IMR-90 (cell line): Measurements from ENCODE around the gene VAT1L. TPM values are rescaled to one million over a fixed set of nuclear protein-coding genes. Genes with fewer than 3 reads are reported as not detected.

ENCODE experiments used
- ATAC-seq: fragments of 200-7000 bp; cut with Tn5 transposase; 2 replicates; pipeline ENCODE4 v1.9.1; 2020; ENCODE audit warnings: low read depth, mild to moderate bottlenecking, moderate library complexity
- BruUV-seq: library from RNA; stranded (reverse); fragments of 400-500 nt; replicated peaks from 2 replicates; lab custom pipeline; 2021; lab: Mats Ljungman, UMichigan
- CTCF ChIA-PET: fragments of 300-600 bp; formaldehyde crosslinking; extraction: SDS; loops from one replicate; lab custom pipeline; 2021; ENCODE audit warnings: antibody characterized with exemption; lab: Yijun Ruan, JAX
- POLR2A ChIA-PET: fragments of 300-600 bp; sonication (Branson Sonifier 250); formaldehyde crosslinking; loops from one replicate; lab custom pipeline; 2022; ENCODE audit warnings: antibody characterized with exemption; ENCODE audit not compliant: unreplicated experiment; lab: Charles Lee
- DNase-seq: peaks from one replicate; pipeline ENCODE4 v3.0.0; 2013
- H2AFZ ChIP-seq: replicated peaks from 2 replicates; pipeline ENCODE3; 2013; ENCODE audit warnings: low read length, mild to moderate bottlenecking; ENCODE audit not compliant: poor library complexity
- H2AK5ac ChIP-seq: 2 replicates; pipeline ENCODE4 v1.6.1; 2013; ENCODE audit warnings: low read depth, low read length, inconsistent platforms
- H2AK9ac ChIP-seq: replicated peaks from 2 replicates; pipeline ENCODE3; 2013; ENCODE audit warnings: mild to moderate bottlenecking, low read depth, low read length, moderate library complexity; ENCODE audit not compliant: poor library complexity
- H2BK120ac ChIP-seq: 2 replicates; pipeline ENCODE4 v1.6.1; 2013; ENCODE audit warnings: low read depth, low read length, inconsistent platforms
- H2BK15ac ChIP-seq: 3 replicates; pipeline ENCODE4 v1.6.1; 2013; ENCODE audit warnings: low read depth, low read length, inconsistent platforms
- H2BK20ac ChIP-seq: 2 replicates; pipeline ENCODE4 v1.6.1; 2013; ENCODE audit warnings: low read depth, mild to moderate bottlenecking, inconsistent platforms, low read length, moderate library complexity
- H2BK5ac ChIP-seq: 2 replicates; pipeline ENCODE4 v1.6.1; 2013; ENCODE audit warnings: mild to moderate bottlenecking, low read depth, low read length, inconsistent platforms; ENCODE audit not compliant: poor library complexity, severe bottlenecking
- H3K14ac ChIP-seq: replicated peaks from 2 replicates; pipeline ENCODE4 v1.6.1; 2013; ENCODE audit warnings: low read depth, low read length, inconsistent platforms
- H3K18ac ChIP-seq: 2 replicates; pipeline ENCODE4 v1.6.1; 2013; ENCODE audit warnings: low read depth, low read length, control low read depth
- H3K23ac ChIP-seq: 2 replicates; pipeline ENCODE4 v1.6.1; 2013; ENCODE audit warnings: low read depth, low read length, inconsistent platforms
- H3K27ac ChIP-seq: 2 replicates; pipeline ENCODE4 v1.5.1; 2013; ENCODE audit warnings: mild to moderate bottlenecking, control low read depth, low read length; ENCODE audit not compliant: insufficient read depth
- H3K27me3 ChIP-seq: 2 replicates; pipeline ENCODE4 v1.6.1; 2013; ENCODE audit warnings: low read length; ENCODE audit not compliant: control insufficient read depth, insufficient read depth
- H3K36me3 ChIP-seq: 2 replicates; pipeline ENCODE4 v1.6.1; 2013; ENCODE audit warnings: low read length, mixed read lengths; ENCODE audit not compliant: control insufficient read depth, insufficient read depth
- H3K4ac ChIP-seq: 2 replicates; pipeline ENCODE4 v1.6.1; 2013; ENCODE audit warnings: low read depth, low read length, inconsistent platforms
- H3K4me1 ChIP-seq: 2 replicates; pipeline ENCODE4 v1.6.1; 2013; ENCODE audit warnings: low read length, mixed read lengths; ENCODE audit not compliant: control insufficient read depth, insufficient read depth
- H3K4me2 ChIP-seq: 2 replicates; pipeline ENCODE4 v1.6.1; 2013; ENCODE audit warnings: low read depth, mild to moderate bottlenecking, control low read depth, low read length, moderate library complexity
- H3K4me3 ChIP-seq: 2 replicates; pipeline ENCODE4 v1.5.1; 2013; ENCODE audit warnings: low read depth, mild to moderate bottlenecking, control low read depth, low read length, moderate library complexity; ENCODE audit not compliant: insufficient read depth
- H3K56ac ChIP-seq: 2 replicates; pipeline ENCODE4 v1.6.1; 2013; ENCODE audit warnings: low read length, inconsistent platforms; ENCODE audit not compliant: insufficient read depth; ENCODE audit errors: extremely low read depth
- H3K79me1 ChIP-seq, 2 experiments: 2 replicates each; pipeline ENCODE4 v1.6.1; 2013; ENCODE audit warnings: low read length in 2 of 2, inconsistent platforms in 1 of 2, low read depth in 1 of 2
- H3K9ac ChIP-seq: 2 replicates; pipeline ENCODE4 v1.6.1; 2013; ENCODE audit warnings: low read depth, low read length, control low read depth
- H3K9me1 ChIP-seq: 2 replicates; pipeline ENCODE4 v1.6.1; 2013; ENCODE audit warnings: low read length, inconsistent platforms; ENCODE audit not compliant: insufficient read depth
- H3K9me3 ChIP-seq: 2 replicates; pipeline ENCODE4 v1.6.1; 2013; ENCODE audit warnings: low read length; ENCODE audit not compliant: control insufficient read depth, insufficient read depth
- H4K20me1 ChIP-seq: 2 replicates; pipeline ENCODE4 v1.6.1; 2013; ENCODE audit warnings: low read length, inconsistent platforms; ENCODE audit not compliant: insufficient read depth
- H4K5ac ChIP-seq: 2 replicates; pipeline ENCODE4 v1.6.1; 2013; ENCODE audit warnings: mild to moderate bottlenecking, low read depth, low read length, control low read depth
- H4K8ac ChIP-seq, 2 experiments: 2 replicates each; pipeline ENCODE4 v1.6.1; 2013; ENCODE audit warnings: low read depth in 2 of 2, low read length in 2 of 2, control low read depth in 1 of 2, inconsistent platforms in 1 of 2
- H4K91ac ChIP-seq: 2 replicates; pipeline ENCODE4 v1.6.1; 2013; ENCODE audit warnings: low read depth, low read length, inconsistent platforms; ENCODE audit not compliant: insufficient read depth
- MXI1 ChIP-seq: IDR thresholded peaks from 2 replicates; pipeline ENCODE4 v1.6.1; 2012; ENCODE audit warnings: low read depth, mild to moderate bottlenecking, low read length, moderate library complexity, borderline replicate concordance
- WGBS, 2 experiments: methylation state at CpG; one replicate each; pipeline versions ENCODE4 v1.1.5 to v1.1.7; 2013; ENCODE audit warnings: missing lambda C conversion rate in 2 of 2; ENCODE audit not compliant: insufficient read length in 1 of 2; ENCODE audit errors: extremely low coverage in 2 of 2; 5-methylcytosine and 5-hydroxymethylcytosine counted together
- dilution Hi-C: fragments of 300-500 bp; cut with HindIII; formaldehyde crosslinking; loops from one replicate; pipeline ENCODE4 v1.14.3; 2018; ENCODE audit warnings: low sequenced_read_pairs; ENCODE audit not compliant: unreplicated experiment
- in situ Hi-C: fragments of 300-500 bp; cut with MboI; formaldehyde crosslinking; loops from 3 replicates; pipeline ENCODE4 v1.14.3; 2019; ENCODE audit warnings: low sequenced_read_pairs, inconsistent platforms, mixed read lengths
- intact Hi-C: fragments of 100-400 bp; cut with micrococcal nuclease; formaldehyde crosslinking; loops from 2 replicates; pipeline ENCODE4 v1.10.0; 2022
- polyA plus RNA-seq, 3 experiments: library from polyadenylated mRNA; depleted of rRNA; stranded (reverse); fragments of >200 nt; gene quantifications; 2 replicates each; pipeline ENCODE4 v1.2.3, GENCODE V29; 2012; ENCODE audit warnings: low replicate concordance in 1 of 3
- total RNA-seq: library from RNA; depleted of rRNA; stranded (reverse); fragments of >200 nt; gene quantifications from 2 replicates; pipeline ENCODE4 v1.2.3, GENCODE V29; 2012

Gene VAT1L
- total and polyA plus RNA-seq, 2 of the 4 experiments (the other 2 are of a cell fraction), result 15.4 to 18.5 TPM

DNA sequence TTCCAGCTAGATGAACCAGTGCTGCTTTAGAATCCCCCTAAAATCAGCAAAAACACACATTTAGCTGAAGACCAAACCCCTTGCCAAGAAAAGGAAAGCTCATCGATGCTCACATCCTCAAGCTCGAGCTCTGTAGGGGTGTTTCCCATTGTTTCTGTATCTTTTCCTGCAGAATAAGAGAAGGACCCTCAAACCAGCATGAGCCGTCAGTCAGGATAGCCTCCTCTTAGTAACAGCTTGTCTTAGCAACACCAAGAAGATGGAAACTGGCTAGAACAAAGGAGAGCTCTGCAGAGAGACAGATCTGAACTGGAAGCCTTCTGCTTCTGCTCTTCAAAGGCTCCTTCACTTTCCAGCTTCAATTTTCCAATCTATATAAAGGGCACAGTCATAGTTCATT lies 32.0 kb downstream of the VAT1L start:
- Histone ChIP-seq H3K27ac (no peak overlapping the region), H2AFZ (no peak overlapping the region), H3K4ac (no peak overlapping the region), H3K23ac (no peak overlapping the region), H4K20me1 (no peaks in the 10 kb centered on the region), H3K56ac (no peak overlapping the region), H3K36me3 (peaks cover 5% of the 10 kb centered on the region), H3K27me3 (no peaks in the 10 kb centered on the region), H3K9me3 (no peaks in the 10 kb centered on the region), H2AK9ac (no peak overlapping the region), H2AK5ac (no peak overlapping the region), H2BK5ac (no peak overlapping the region), H3K4me2 (no peak overlapping the region), H3K79me1 (no peaks in the 10 kb centered on the region), H3K14ac (no peak overlapping the region), H2BK120ac (no peak overlapping the region), H3K18ac (no peak overlapping the region), H4K91ac (no peak overlapping the region), H2BK20ac (no peak overlapping the region), H3K9me1 (peaks cover 3% of the 10 kb centered on the region; the same call in 1 of the 2 replicates), H3K4me3 (no peak overlapping the region), H3K9ac (no peak overlapping the region), H2BK15ac (no peak overlapping the region), H4K5ac (no peak overlapping the region), H4K8ac (no peak overlapping the region), H3K4me1 (no peaks in the 10 kb centered on the region; the same call in 1 of the 2 replicates)
- POLR2A ChIA-PET, result no interaction called here
- no peak for TF ChIP-seq MXI1
- no CpG with 5 or more reads among the region's 3 CpGs for WGBS, 2 experiments
- ATAC-seq (no peak), DNase-seq (no peak)
- dilution Hi-C loops (no loop called here), in situ Hi-C loops (no loop called here), intact Hi-C loops (no loop called here)
- no TSS peak for BruUV-seq
- CTCF ChIA-PET, result no interaction called here
